Melanocyte of skin (primary cell): ENCODE measurements around the gene TMLHE. TPM values are rescaled to one million over a fixed set of nuclear protein-coding genes. Genes with fewer than 3 reads are reported as not detected.

ENCODE experiments used
- small RNA-seq, 2 donors: library from RNA; depleted of rRNA; stranded (forward); fragments of <200 nt; gene quantifications; one replicate each; pipeline ENCODE3, GENCODE V24; 2012
- total RNA-seq, 2 donors: library from RNA; depleted of rRNA; stranded (reverse); fragments of >200 nt; gene quantifications; 2 replicates each; pipeline ENCODE4 v1.2.3, GENCODE V29; 2012

TMLHE gene, protein sequence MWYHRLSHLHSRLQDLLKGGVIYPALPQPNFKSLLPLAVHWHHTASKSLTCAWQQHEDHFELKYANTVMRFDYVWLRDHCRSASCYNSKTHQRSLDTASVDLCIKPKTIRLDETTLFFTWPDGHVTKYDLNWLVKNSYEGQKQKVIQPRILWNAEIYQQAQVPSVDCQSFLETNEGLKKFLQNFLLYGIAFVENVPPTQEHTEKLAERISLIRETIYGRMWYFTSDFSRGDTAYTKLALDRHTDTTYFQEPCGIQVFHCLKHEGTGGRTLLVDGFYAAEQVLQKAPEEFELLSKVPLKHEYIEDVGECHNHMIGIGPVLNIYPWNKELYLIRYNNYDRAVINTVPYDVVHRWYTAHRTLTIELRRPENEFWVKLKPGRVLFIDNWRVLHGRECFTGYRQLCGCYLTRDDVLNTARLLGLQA
- total RNA-seq: 10 to 100 TPM; 12.7 to 14.3 TPM

DNA sequence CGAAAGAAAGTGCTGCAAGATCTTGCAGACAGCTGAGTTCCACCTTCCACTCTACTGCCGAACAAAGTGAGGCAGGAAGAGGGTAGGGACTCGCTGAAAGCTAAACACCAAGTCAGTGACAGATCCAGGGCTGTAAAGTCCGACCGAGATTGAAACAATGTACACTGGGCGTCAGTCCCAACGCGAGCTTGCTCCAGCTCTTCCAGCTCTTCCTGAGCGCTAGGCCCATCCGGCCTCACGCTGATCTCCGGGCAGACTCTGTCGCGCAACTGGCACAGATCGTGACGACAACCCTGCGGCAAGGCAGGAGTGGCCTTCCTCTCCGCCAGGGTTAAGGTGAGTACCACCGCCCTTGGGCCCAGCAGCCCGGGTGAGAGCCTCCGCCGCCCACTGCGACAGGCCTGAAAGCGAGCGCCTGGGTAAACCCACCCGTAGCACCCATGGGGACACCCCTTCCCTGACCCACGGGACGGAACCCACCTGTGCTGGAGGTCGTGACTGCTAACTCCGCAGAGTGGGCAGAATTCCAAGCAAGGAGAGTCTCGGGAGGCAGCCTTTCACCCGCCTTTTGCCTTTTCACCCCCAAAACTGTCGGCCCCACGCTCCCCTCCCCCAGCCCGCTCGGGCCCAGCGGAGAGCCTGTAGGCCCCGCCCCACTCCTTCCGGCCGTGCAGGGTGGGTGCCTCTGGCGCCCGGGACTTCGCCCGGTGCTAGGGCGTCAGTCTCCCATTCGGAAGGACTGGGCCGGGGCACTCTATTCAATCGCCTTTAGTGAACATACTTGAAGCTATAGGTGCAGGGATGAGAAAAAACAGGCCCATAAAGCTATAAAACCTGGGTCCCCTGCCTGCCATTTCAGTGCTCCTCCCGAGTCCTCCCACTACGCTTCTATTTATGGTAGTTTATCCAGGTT lies at the start of gene TMLHE, which contains the start of gene SPRY3:
TSS of gene TMLHE (minus strand) at position 641 of the 913 bp plus-strand sequence. CDS start 67,676 bp downstream, outside the sequence.
TSS of gene SPRY3 (plus strand) at position 275 of the 913 bp plus-strand sequence.

DNA sequence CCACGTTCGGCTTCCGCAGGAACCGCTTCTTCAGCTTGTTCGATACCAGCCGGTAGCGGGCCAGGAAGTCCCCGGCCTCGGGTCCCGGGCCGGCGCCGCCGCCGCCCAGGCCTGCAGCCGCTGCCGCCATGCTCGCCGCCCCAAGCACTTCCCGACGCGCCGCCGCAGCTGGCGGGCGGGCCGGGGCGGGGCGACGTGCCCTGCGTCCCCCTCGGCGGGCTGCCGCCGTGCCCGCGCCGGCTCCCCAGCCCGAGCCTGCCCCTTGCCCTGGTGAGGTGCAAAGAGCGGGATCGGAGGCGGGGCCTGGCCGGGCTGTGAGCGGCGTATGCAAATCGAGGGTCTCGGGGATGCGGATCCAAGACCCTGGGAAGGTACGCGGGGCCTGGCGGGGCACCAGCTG lies 154.3 kb downstream of the TMLHE start, which contains the start of gene F8A3:
TSS of gene F8A3 (minus strand) at position 150 of the 400 bp plus-strand sequence. CDS start at position 130, 20 bp downstream.

Small RNAs within 50 kb of the gene (small RNA-seq; reads per million reads assigned to genes)
- gene MIR1184-3: 0 reads per million in 2 donors

Other genes starting within 250 kb of the TMLHE start
- not detected for gene F8A2, start 230.9 kb downstream of the TMLHE start, total RNA-seq
- gene F8A3, start 154.3 kb downstream of the TMLHE start, total RNA-seq: 1 to 10 TPM; 1.0 to 1.7 TPM
- under 1 TPM; 0.33 to 0.34 TPM for gene SPRY3, start 366 bp downstream of the TMLHE start, total RNA-seq